Putamen (tissue), 1 donor: Measurements from ENCODE around the gene EP400.
"Not testable (repeated sequence)": the region's sequence is repeated elsewhere in the genome, so short reads cannot be mapped to it uniquely, and the experiment has no call there.

Experiments used
- DNase-seq: peaks from one replicate; pipeline ENCODE4 v3.0.0-alpha.2; 2016; ENCODE audit warnings: low spot score

EP400 gene

DNA sequence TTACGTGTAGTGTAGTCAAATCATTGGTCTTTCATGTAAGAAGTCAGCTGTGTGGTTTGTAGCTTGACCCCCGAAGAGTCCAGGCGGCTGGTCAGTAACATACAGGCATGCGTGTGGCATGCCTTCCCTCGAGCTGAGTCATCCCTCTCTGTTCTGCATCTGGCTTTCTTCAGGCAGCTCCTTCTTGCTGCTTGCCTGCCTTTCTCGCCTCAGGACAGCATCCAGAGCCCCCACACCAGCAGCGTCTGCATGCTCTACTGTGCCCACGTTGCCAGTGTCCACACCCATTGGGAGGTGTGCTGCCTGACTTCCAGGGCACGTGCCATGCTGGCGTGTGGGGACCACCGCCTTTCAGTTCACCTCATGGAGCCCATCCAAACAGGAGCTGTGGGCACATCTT lies 96.8 kb downstream of the EP400 start:
- DNase-seq = no peak

DNA sequence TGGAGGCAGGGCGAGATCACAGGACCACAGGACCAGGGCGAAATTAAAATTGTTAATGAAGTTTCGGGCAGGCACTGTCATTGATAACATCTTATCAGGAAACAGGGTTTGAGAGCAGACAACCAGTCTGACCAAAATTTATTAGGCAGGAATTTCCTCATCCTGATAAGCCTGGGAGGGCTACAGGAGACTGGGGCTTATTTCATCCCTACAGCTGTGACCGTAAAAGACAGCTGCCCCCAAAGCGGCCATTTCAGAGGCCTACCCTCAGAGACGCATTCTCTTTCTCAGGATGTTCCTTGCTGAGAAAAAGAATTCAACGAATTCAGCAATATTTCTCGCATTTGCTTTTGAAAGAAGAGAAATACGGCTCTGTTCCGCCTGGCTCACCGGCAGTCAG lies 97.9 kb downstream of the EP400 start:
- DNase-seq = not testable (repeated sequence)

DNA sequence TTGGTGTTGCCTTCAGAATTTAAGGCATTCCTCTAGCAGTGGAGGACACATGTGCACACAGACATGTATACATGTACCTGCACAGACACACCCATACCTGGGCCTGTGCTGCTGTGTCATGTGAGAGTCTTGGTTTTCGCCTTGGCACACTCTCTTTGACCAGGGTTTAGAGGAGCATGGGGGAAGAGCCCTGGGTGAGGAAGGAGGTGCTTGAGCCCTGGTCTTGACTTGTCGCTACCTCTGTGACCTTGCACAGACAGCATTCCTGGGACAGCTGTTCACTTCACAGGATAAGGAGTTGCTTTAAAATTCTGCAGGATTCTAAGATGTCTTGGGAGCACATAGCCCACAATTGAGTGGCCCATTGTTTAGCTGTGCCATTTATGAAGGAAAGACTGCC lies 99.7 kb downstream of the EP400 start:
- no peak for DNase-seq

- DNase-seq = no peak
Measured at GRCh38 chr12:132049876-132050275, 100.1 kb downstream of the EP400 start.

DNA sequence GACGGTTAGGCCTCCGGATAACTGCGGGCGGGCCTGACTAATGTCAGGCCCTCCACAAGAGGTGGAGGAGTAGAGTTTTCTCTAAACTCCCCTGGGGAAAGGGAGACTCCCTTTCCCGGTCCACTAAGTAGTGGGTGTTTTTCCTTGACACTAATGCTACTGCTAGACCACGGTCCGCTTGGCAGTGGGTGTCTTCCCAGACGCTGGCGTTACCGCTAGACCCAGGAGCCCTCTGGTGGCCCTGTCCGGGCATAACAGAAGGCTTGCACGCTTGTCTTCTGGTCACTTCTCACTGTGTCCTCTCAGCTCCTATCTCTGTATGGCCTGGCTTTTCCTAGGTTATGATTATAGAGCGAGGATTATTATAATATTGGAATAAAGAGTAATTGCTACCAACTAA lies 102.0 kb downstream of the EP400 start:
- DNase-seq = not testable (repeated sequence)

GRCh38 chr12:132052196-132052932 lies 102.6 kb downstream of the EP400 start:
- DNase-seq = no peak

GRCh38 chr12:132053338-132054330 lies 103.9 kb downstream of the EP400 start:
- no peak for DNase-seq

DNA sequence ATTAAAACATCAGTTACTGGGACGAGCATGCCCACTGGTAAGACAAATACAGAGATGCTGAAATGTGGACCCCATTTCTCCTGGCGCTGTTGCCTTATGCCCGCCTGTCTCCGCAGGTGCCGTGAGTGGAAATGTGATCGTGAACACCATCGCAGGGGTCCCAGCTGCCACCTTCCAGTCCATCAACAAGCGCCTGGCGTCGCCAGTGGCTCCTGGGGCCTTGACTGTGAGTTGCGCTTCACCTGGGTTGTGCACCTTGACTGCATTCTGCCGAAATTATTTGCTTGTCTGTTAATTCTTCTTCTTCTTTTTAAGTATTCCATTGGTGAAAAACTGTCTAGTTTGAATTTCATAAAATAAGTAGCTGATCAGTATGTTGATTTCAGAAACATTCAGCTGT lies 105.2 kb downstream of the EP400 start:
- DNase-seq = no peak

GRCh38 chr12:132055535-132056096 lies 105.9 kb downstream of the EP400 start:
- no peak for DNase-seq

GRCh38 chr12:132056320-132056719 lies 106.6 kb downstream of the EP400 start:
- DNase-seq = no peak

DNA sequence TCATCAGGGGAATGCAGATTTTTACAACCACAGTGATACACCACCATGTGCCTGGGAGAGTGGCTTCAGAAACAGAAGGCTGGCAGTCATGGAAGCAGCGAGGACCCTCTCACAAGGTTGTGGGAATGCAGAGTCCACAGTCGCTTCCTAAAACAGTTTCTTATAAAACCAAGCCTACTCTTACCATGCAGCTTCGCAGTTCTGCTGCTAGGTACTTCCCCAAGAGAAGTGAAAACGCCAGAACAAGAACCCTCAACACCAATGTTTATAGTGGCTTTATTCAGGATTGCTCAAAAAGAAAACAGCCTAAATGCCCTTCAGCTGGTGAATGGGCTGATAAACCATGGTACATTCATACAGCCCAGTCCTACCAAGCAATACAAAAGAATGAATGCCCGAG lies 107.2 kb downstream of the EP400 start:
- no peak for DNase-seq

GRCh38 chr12:132057691-132058090 lies 107.9 kb downstream of the EP400 start:
- no peak for DNase-seq

DNA sequence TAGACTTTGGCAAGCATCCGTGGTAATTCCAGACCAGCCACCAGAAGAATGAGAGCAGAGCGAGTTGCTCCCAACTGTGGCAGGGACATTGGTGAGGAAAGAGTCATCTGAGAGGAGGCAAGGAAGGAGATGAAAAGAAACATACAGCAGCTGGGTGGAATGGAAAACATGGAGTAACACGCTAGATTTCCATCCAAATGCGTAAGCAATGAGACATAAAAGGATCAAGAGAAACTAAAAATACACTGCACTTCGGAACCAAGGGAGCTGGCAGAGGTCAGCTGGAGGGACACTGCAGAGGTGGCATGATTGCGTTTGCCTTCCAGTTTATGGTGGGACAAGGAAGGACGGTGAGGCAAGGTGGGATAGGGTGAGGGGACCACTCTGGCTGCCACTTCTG lies 111.5 kb downstream of the EP400 start:
- DNase-seq = no peak

DNA sequence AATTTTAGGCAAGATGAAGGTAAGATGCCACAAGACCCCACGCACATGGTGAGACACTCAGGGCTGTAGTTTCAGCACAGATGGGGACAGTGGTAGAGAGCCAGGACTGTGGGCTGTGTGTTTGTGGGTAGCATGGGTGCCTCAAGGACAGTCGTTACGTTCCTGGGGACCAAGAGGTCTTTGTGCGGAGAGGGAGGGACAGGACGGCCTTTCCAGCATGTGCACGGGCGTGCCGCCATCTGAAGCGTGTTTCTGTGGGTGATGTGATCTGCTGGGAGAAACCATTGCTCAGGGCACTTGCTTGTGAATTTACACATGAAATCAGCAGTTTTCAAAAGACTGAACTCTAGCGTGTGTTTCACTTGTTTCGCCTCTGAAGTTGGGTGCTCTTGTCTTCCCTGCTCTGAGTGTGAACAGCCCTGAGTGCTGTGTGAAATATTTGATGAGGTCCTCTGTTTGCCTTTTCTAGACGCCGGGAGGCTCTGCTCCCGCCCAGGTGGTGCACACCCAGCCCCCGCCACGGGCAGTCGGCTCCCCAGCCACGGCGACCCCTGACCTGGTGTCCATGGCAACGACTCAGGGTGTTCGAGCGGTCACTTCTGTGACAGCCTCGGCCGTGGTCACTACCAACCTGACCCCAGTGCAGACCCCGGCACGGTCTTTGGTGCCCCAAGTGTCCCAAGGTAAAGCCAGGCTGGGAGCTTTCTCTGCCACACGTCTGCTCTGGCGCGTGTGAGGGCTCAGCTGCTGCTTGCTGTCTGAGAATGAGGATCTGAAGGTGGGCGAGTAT lies 112.1 kb downstream of the EP400 start:
- no peak for DNase-seq

DNA sequence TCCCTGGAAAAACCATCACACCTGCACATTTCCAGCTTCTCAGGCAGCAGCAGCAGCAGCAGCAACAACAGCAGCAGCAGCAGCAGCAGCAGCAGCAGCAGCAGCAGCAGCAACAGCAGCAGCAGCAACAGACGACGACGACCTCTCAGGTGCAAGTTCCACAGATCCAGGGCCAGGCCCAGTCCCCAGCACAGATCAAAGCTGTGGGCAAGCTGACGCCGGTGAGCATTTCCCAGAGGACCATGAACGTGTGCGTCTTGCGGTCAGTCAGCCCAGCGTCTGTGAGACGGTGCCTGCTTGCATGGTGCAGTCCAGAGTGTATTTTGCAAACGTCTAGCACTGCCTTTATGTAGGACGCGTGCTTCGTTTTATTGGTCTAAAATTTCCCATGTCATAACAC lies 112.7 kb downstream of the EP400 start:
- no peak for DNase-seq

GRCh38 chr12:132063491-132063890 lies 113.7 kb downstream of the EP400 start:
- DNase-seq = no peak

DNA sequence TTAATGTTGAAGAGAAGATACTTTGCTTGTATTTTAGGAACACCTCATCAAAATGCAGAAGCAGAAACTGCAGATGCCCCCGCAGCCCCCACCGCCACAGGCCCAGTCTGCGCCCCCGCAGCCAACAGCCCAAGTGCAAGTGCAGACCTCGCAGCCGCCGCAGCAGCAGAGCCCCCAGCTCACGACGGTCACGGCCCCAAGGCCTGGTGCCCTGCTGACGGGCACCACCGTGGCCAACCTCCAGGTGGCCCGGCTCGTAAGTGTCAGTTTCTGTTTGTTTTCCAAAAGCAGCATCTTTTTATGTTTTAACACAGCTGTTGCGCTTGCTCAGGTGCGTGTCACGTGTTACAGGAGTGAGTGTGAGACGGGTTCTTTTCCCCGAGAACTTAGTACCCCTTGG lies 114.9 kb downstream of the EP400 start:
- DNase-seq = no peak

DNA sequence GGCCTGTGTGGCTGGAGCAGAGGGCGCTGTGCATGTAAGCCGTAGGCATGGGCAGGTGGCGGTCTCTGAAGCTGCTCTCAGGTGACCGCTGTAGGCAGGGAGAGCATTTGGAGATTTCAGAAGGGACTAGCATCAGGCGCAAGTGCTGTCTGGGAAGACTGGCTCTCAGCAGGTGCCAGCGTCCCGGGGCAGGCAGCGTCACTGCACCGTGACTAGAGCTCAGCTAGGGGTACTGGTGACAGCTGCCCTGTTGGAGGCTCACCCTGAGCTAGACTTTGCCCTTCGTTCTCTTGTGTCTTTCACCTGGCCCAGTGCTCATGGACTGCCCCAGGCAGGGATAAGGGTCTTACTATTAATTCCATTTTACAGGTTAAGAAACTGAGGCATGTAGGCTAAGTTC lies 115.5 kb downstream of the EP400 start:
- DNase-seq = no peak

DNA sequence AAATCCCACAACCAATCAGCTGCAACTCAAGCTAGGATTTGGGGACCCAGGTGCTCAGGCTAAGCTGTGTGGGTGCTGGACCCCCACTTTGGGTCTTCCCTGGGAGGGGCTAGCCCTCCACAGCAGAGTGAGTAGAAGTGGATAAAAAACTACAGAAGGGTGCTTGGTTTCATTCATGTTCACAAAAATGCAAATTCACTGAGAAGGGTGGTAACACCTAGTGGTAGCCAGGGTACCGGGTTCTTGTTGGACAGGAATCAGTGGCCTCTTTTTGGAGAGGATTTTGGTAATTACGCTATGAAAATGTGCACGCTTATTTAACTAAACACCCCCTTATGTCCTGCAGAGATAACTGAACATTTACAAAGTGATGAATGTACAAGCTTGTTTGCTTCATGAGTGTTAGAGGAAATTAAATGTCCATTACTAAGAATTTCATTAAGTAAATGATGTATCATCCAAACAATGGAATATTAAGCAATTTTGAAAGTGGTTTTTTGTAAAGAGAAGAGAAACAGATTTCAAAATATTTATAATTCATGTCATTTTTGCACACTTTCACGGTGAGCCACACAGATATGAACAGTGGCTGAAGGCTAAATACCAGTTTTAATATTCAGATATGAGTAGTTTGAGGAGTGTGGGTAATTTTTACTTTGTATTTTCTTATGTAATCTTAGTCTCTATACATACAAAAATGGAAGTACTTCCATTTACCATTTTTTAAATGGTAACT lies 116.0 kb downstream of the EP400 start:
- DNase-seq = no peak

GRCh38 chr12:132066345-132066685 lies 116.6 kb downstream of the EP400 start:
- DNase-seq = no peak

DNA sequence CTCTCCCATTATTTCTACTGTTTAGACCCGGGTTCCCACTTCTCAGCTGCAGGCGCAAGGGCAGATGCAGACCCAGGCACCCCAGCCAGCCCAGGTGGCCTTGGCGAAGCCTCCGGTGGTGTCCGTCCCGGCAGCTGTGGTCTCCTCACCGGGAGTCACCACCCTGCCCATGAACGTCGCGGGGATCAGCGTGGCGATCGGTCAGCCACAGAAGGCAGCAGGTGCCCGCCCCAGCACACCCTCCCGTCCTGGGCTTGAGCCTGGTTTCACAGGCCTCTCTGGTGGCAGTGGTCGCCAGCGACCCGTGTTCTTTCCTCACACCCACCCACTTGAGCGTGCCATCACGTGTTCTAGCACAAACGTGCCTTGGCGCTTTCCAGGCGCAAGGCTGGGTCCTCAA lies 117.0 kb downstream of the EP400 start:
- DNase-seq = no peak
